Ascending aorta (tissue), 2 donors: ENCODE results near the gene DIDO1. TPM values are rescaled to one million over a fixed set of nuclear protein-coding genes. Genes with fewer than 3 reads are reported as not detected.

ENCODE experiments used
- DNase-seq, 2 donors: peaks; one replicate each; pipeline ENCODE4 v3.0.0-alpha.2; 2019; ENCODE audit warnings: low spot score in 2 of 2
- H3K27ac ChIP-seq, 2 donors: fragments of 200-600 bp; sonication (generic); one replicate each; pipeline ENCODE4 v1.5.1; 2016 to 2017; ENCODE audit warnings: mild to moderate bottlenecking in 1 of 2
- H3K27me3 ChIP-seq: fragments of 200-600 bp; sonication (generic); one replicate; pipeline ENCODE4 v1.5.1; 2017
- H3K36me3 ChIP-seq, 2 donors: fragments of 200-600 bp; sonication (generic); one replicate each; pipeline ENCODE4 v1.5.1; 2016
- H3K4me1 ChIP-seq, 2 donors: fragments of 200-600 bp; sonication (generic); one replicate each; pipeline ENCODE4 v1.5.1; 2016 to 2017; ENCODE audit warnings: mild to moderate bottlenecking in 1 of 2
- H3K4me3 ChIP-seq, 2 donors: fragments of 200-600 bp; sonication (generic); one replicate each; pipeline ENCODE4 v1.5.1; 2016 to 2017; ENCODE audit warnings: mild to moderate bottlenecking in 1 of 2
- H3K9me3 ChIP-seq, 2 donors: fragments of 200-600 bp; sonication (generic); one replicate each; pipeline ENCODE4 v1.5.1; 2016
- CTCF ChIP-seq, 3 experiments: fragments of 200-600 bp in 2 of 3; fragments of 450-650 bp in 1 of 3; sonication (generic) in 2 of 3; IDR thresholded peaks; one replicate each; pipeline ENCODE4 v1.5.1; 2016 to 2019; ENCODE audit warnings: antibody characterized with exemption in 3 of 3, mild to moderate bottlenecking in 1 of 3, moderate library complexity in 1 of 3
- intact Hi-C: fragments of 100-400 bp; cut with DNase I; formaldehyde crosslinking; loops from one replicate; pipeline ENCODE4 v1.15.1; 2023
- total RNA-seq: library from RNA; depleted of rRNA; stranded (reverse); fragments of >200 nt; gene quantifications from one replicate; pipeline ENCODE4 v1.1.0, GENCODE V29; 2016

The DIDO1 gene
- total RNA-seq, 1 donor from 2014 or later, result 42.4 TPM

- Histone ChIP-seq H3K27me3 (no peaks in the 10 kb centered on the region), H3K4me1 (no peaks in the 10 kb centered on the region), H3K27ac (no peak overlapping the region), H3K9me3 (no peaks in the 10 kb centered on the region), H3K36me3 (no peaks in the 10 kb centered on the region), H3K4me3 (no peak overlapping the region)
- intact Hi-C loops, result no loop called here
- no peak for DNase-seq
- no peak for TF ChIP-seq CTCF (IDR thresholded peaks at IDR 0.05)
Observed at GRCh38 chr20:62832951-62833391, 93.3 kb downstream of the DIDO1 start.

GRCh38 chr20:62832212-62832922 lies 93.9 kb downstream of the DIDO1 start:
- Histone ChIP-seq H3K4me3 (no peak overlapping the region), H3K4me1 (no peaks in the 10 kb centered on the region), H3K27me3 (no peaks in the 10 kb centered on the region), H3K36me3 (no peaks in the 10 kb centered on the region), H3K27ac (no peak overlapping the region), H3K9me3 (no peaks in the 10 kb centered on the region)
- DNase-seq, result no peak
- intact Hi-C loops, result no loop called here
- TF ChIP-seq CTCF (IDR thresholded peaks at IDR 0.05), result no peak

- no peaks in the 10 kb centered on the region for H3K4me1 ChIP-seq
- DNase-seq, result no peak
- no peaks in the 10 kb centered on the region for H3K9me3 ChIP-seq
- intact Hi-C loops, result no loop called here
- H3K27ac ChIP-seq, result no peak overlapping the region
- no peaks in the 10 kb centered on the region for H3K36me3 ChIP-seq
- no peak overlapping the region for H3K4me3 ChIP-seq
- TF ChIP-seq CTCF (IDR thresholded peaks at IDR 0.05), result no peak
- H3K27me3 ChIP-seq, result no peaks in the 10 kb centered on the region
Observed at GRCh38 chr20:62831854-62832211, 94.5 kb downstream of the DIDO1 start.

DNA sequence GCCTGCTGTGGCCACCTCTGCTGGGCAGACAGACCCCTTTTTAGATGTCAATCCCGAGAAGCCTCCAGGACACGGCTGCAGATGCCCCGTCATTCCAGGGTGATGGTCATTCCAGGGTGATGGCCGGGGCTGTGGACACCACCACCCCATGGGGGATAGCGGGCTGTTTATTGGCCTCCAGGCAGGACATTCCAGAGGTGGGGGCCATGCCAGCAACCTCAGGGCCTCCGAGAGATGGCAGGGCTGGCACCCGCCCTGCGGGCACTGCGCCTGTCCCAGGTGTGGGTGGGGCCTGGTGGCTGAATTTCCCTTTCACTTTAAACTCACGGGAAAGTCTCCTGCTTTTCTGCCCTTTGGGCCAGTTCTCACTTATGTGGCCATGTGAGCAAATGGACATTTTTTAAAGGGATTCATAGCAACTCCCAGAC lies 94.9 kb downstream of the DIDO1 start:
- no peak overlapping the region for H3K4me3 ChIP-seq
- H3K4me1 ChIP-seq, result no peaks in the 10 kb centered on the region
- no peak overlapping the region for H3K27ac ChIP-seq
- H3K9me3 ChIP-seq, result no peaks in the 10 kb centered on the region
- H3K27me3 ChIP-seq, result no peaks in the 10 kb centered on the region
- intact Hi-C loops, result no loop called here
- DNase-seq, result peak in 1 of 2 donors; percentile 57
- H3K36me3 ChIP-seq, result no peaks in the 10 kb centered on the region
- TF ChIP-seq CTCF (IDR thresholded peaks at IDR 0.05), result no peak

- no peak for DNase-seq
- Histone ChIP-seq H3K9me3 (no peaks in the 10 kb centered on the region), H3K27ac (no peak overlapping the region), H3K4me3 (no peak overlapping the region), H3K36me3 (no peaks in the 10 kb centered on the region), H3K27me3 (no peaks in the 10 kb centered on the region), H3K4me1 (no peaks in the 10 kb centered on the region)
- intact Hi-C loops, result no loop called here
- TF ChIP-seq CTCF (IDR thresholded peaks at IDR 0.05), result no peak
Observed at GRCh38 chr20:62830821-62831220, 95.5 kb downstream of the DIDO1 start.

DNA sequence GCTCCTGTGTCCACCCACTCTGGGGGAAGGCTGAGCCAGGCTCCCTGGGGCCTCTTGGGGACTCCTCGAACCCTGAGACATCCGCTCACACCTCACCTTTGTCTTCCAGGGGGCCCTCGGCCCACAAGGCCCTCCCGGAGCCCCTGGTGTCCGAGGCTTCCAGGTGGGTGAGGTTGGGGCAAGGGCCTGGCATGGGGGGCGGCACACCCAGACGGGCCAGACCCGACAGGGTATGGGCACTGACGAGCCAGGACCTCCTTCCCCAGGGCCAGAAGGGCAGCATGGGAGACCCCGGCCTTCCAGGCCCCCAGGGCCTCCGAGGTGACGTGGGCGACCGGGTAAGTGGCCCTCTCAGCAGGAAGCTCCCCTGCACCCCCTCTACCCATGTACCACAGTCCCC lies 96.1 kb downstream of the DIDO1 start:
- TF ChIP-seq CTCF (IDR thresholded peaks at IDR 0.05), result no peak
- no peaks in the 10 kb centered on the region for H3K36me3 ChIP-seq
- no peaks in the 10 kb centered on the region for H3K9me3 ChIP-seq
- DNase-seq, result no peak
- H3K4me1 ChIP-seq, result no peaks in the 10 kb centered on the region
- no peak overlapping the region for H3K27ac ChIP-seq
- H3K27me3 ChIP-seq, result no peaks in the 10 kb centered on the region
- intact Hi-C loops, result no loop called here
- H3K4me3 ChIP-seq, result no peak overlapping the region
